Cardiac muscle cell (in vitro differentiated cells and primary cell): Measurements from ENCODE around the gene DLG2. TPM values are rescaled to one million over a fixed set of nuclear protein-coding genes. Genes with fewer than 3 reads are reported as not detected.

Experiments used
- DNase-seq, 2 donors: peaks; one replicate each; pipeline versions ENCODE4 v3.0.0 to v3.0.0-alpha.2; 2010 to 2017; ENCODE audit warnings: low read depth in 1 of 2, low spot score in 1 of 2
- H3K27ac ChIP-seq: fragments of 200-600 bp; sonication (generic); 2 replicates; pipeline ENCODE4 v1.5.1; 2016
- H3K27me3 ChIP-seq: fragments of 200-600 bp; sonication (generic); 2 replicates; pipeline ENCODE4 v1.6.0; 2016; ENCODE audit warnings: control low read depth
- H3K36me3 ChIP-seq: fragments of 200-600 bp; sonication (generic); 2 replicates; pipeline ENCODE4 v1.5.1; 2016; ENCODE audit warnings: control low read depth
- H3K4me1 ChIP-seq: fragments of 200-600 bp; sonication (generic); 2 replicates; pipeline ENCODE4 v1.8.1; 2017; ENCODE audit warnings: low read depth, mild to moderate bottlenecking, mixed run types
- H3K4me3 ChIP-seq: fragments of 200-600 bp; sonication (generic); 2 replicates; pipeline ENCODE4 v1.5.1; 2016; ENCODE audit warnings: mild to moderate bottlenecking
- H3K9me3 ChIP-seq: fragments of 200-600 bp; sonication (generic); 2 replicates; pipeline ENCODE4 v1.5.1; 2017; ENCODE audit warnings: low read depth, mild to moderate bottlenecking, control low read depth
- polyA plus RNA-seq: library from polyadenylated mRNA; unstranded; fragments of >200 nt; fragmentation: Nextera tagmentation; extraction: Ambion mirVana; gene quantifications from 2 replicates; pipeline ENCODE4 v1.2.1, GENCODE V29; 2016
- total RNA-seq: library from RNA; depleted of rRNA; stranded (reverse); fragments of >200 nt; gene quantifications from 2 replicates; pipeline ENCODE4 v1.2.3, GENCODE V29; 2016
- TF ChIP-seq, protein P1 (sequence below): IDR thresholded peaks from 2 replicates; pipeline ENCODE4 v1.5.1; 2012; ENCODE audit warnings: low read depth, mild to moderate bottlenecking, low read length

Gene DLG2
- total and polyA plus RNA-seq, 2 experiments from 2014 or later: 3.5 to 15.9 TPM

DNA sequence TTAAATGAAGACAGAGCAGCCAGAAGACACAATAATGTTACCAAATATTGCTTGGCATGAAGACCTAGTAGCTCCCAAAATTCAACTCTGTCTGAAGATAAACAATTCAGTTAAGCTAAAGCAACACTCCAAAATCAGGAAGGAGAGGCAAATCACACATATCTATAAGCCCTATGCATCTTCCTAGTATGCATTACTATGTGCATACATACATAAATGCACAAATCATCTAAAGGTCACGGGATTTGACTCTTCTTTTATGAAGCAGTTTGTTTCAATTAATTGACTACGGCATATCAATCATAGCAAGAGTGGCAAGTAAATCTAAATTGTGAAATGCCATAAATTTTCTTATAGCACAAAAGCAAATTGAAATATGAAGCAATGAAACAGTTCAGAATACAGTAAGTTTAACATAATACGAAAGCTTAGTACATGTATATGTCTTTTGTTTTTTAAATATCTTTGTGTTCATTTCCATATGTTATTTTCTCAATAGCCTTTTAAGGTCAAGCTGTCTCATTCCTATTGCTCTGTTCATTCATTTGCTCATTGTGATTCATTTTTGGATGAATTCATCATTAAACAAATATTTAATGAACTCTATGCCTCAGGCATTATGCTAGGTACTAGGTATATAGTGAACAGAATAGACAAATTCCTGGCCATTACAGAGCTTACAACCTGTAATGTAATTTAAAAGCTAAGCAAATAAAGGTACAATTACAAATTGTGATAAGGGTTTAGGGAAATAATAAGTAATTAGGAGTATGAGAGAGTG lies 540.5 kb downstream of the DLG2 start:
- Histone ChIP-seq H3K27me3 (no peaks in the 10 kb centered on the region), H3K4me3 (no peak overlapping the region)
- TF ChIP-seq, protein P1, sequence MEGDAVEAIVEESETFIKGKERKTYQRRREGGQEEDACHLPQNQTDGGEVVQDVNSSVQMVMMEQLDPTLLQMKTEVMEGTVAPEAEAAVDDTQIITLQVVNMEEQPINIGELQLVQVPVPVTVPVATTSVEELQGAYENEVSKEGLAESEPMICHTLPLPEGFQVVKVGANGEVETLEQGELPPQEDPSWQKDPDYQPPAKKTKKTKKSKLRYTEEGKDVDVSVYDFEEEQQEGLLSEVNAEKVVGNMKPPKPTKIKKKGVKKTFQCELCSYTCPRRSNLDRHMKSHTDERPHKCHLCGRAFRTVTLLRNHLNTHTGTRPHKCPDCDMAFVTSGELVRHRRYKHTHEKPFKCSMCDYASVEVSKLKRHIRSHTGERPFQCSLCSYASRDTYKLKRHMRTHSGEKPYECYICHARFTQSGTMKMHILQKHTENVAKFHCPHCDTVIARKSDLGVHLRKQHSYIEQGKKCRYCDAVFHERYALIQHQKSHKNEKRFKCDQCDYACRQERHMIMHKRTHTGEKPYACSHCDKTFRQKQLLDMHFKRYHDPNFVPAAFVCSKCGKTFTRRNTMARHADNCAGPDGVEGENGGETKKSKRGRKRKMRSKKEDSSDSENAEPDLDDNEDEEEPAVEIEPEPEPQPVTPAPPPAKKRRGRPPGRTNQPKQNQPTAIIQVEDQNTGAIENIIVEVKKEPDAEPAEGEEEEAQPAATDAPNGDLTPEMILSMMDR: no peak

DNA sequence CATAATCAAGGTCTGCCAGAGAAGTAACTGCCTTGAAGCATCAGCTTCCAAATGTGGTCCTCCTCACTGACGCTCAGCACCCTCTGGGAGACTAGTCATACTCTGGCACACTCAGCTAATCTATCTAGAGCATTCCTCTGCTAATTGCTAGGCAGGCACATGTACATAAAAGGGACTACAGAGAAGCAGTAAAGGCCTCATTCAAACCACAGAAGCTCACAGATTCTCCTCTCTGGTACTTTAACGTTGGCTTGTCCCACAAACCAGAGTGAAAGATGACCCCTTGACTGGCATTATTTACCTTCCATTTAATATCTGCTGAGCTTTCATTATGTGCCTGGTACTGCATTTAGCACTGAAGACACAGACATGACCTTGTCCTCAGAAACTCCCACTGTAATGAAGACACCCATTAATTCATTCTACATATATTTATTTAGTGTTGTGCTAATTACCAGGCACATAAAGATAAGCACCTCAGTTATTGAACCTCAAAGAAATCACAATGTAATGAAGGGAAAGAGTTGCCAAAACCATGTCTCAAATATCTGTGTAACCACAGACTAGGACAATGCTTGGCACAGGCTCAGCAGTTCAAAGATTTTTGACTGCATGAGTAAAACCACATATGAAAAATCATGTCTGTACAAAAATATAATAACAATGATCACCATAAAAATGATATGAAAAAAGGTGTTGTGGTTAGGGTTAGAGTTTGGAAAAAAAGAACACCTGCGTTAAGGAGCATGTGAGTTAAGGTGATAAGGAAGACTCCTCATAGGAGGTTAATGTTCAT lies 550.4 kb downstream of the DLG2 start:
- Histone ChIP-seq H3K4me3 (no peak overlapping the region), H3K27me3 (no peaks in the 10 kb centered on the region), H3K27ac (peak overlapping the region; percentile 82), H3K4me1 (peaks cover 14% of the 10 kb centered on the region), H3K36me3 (no peaks in the 10 kb centered on the region), H3K9me3 (no peaks in the 10 kb centered on the region)
- DNase-seq: peak in 1 of 2 donors; percentile 64
- TF ChIP-seq, protein P1: no peak

More for the DNA sequence above, 540.5 kb downstream of the DLG2 start:
- H3K9me3 ChIP-seq: no peaks in the 10 kb centered on the region
- no peaks in the 10 kb centered on the region for H3K36me3 ChIP-seq
- H3K4me1 ChIP-seq: no peaks in the 10 kb centered on the region
- no peak overlapping the region for H3K27ac ChIP-seq
- DNase-seq: no peak

DNA sequence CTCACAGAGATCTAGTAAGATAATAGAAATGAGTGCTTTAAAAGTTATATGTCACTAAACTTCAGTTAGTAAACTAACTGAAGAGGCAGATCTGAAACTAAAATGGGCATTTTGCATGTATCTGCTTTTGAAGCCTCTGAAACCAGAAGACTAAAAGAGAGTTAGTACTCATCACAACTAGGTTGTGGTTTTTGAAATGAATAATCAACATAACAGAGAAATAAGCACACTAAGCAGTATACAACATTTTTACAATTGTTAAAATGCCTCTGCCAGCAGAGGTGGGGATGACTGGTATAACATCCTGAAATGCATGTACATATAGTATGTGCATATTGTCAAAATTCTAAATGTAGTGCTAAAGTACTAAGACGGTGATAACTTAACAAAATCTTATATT lies 564.5 kb downstream of the DLG2 start:
- DNase-seq: no peak
- Histone ChIP-seq H3K27ac (no peak overlapping the region), H3K4me3 (no peak overlapping the region), H3K9me3 (no peaks in the 10 kb centered on the region), H3K36me3 (no peaks in the 10 kb centered on the region), H3K27me3 (no peaks in the 10 kb centered on the region), H3K4me1 (no peaks in the 10 kb centered on the region)
- TF ChIP-seq, protein P1: no peak

DNA sequence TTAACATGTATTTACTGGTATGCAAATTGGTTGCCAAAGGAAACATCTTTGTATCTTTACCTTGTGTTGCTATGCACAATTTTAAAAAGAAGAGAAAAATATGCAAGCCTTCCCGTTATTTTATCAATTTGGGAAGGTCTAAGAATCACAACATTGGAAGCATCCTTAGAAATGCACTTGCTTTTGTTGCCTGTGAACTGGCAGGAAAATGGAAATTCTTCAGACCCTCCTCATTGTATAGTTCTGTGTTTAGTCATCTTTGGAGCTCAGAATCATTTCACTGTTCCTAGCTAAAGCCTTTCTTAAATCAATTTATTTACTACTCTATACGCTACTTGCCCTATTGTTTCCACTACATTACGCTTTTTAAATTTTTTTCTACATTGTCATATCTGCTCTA lies 574.5 kb downstream of the DLG2 start:
- no peaks in the 10 kb centered on the region for H3K27me3 ChIP-seq

DNA sequence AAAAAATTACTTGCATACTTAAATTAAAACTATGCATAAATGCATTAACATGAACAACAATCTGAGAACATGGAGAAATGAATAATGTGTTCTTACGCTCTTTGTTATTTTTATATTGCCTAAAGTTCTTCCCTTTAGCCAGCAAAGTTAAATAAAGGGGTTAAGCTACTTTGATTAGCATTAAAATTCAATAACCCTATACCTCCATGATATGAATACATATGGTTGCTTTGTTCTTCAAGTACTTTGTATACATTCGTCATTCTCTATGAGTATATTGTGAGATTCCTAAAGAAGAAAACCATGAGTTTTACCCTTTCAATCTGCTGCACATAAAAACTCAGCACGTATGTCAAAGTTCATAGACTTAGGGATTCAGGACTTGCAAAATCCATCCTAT lies 578.3 kb downstream of the DLG2 start:
- TF ChIP-seq, protein P1: no peak
- Histone ChIP-seq H3K9me3 (no peaks in the 10 kb centered on the region), H3K27ac (no peak overlapping the region), H3K36me3 (no peaks in the 10 kb centered on the region), H3K27me3 (no peaks in the 10 kb centered on the region), H3K4me3 (no peak overlapping the region), H3K4me1 (peaks cover 3% of the 10 kb centered on the region)
- no peak for DNase-seq

More for the DNA sequence above, 574.5 kb downstream of the DLG2 start:
- Histone ChIP-seq H3K9me3 (no peaks in the 10 kb centered on the region), H3K4me1 (peaks cover 15% of the 10 kb centered on the region), H3K27ac (no peak overlapping the region), H3K4me3 (no peak overlapping the region), H3K36me3 (no peaks in the 10 kb centered on the region)
- TF ChIP-seq, protein P1: no peak
- no peak for DNase-seq
